HG02973 (cell line): ENCODE measurements around the gene SIPA1L3.

Source experiments
- ATAC-seq: cut with Tn5 transposase; IDR thresholded peaks from one replicate; pipeline ENCODE4 v1.9.1; 2021; ENCODE audit warnings: moderate library complexity; ENCODE audit not compliant: unreplicated experiment

Gene SIPA1L3

GRCh38 chr19:37991841-37992248 lies 84.8 kb downstream of the SIPA1L3 start:
- no peak for ATAC-seq

GRCh38 chr19:37992761-37993160 lies 85.8 kb downstream of the SIPA1L3 start:
- ATAC-seq = no peak

GRCh38 chr19:37994823-37995130 lies 87.8 kb downstream of the SIPA1L3 start:
- ATAC-seq = no peak

- no peak for ATAC-seq
Measured at GRCh38 chr19:37995346-37995745, 88.3 kb downstream of the SIPA1L3 start.

GRCh38 chr19:37997911-37998344 lies 90.9 kb downstream of the SIPA1L3 start:
- ATAC-seq = no peak

- no peak for ATAC-seq
Measured at GRCh38 chr19:37998801-37999308, 91.8 kb downstream of the SIPA1L3 start.

- no peak for ATAC-seq
Measured at GRCh38 chr19:37999309-38000213, 92.6 kb downstream of the SIPA1L3 start.

GRCh38 chr19:38001158-38001781 lies 94.3 kb downstream of the SIPA1L3 start:
- ATAC-seq = no peak

- ATAC-seq = no peak
Measured at GRCh38 chr19:38003438-38004185, 96.6 kb downstream of the SIPA1L3 start.

GRCh38 chr19:38004186-38004520 lies 97.1 kb downstream of the SIPA1L3 start:
- ATAC-seq = peak; percentile 14

- peak; percentile 66 for ATAC-seq
Measured at GRCh38 chr19:38004521-38005223, 97.7 kb downstream of the SIPA1L3 start.

- no peak for ATAC-seq
Measured at GRCh38 chr19:38005224-38005614, 98.2 kb downstream of the SIPA1L3 start.

- ATAC-seq = no peak
Measured at GRCh38 chr19:38006361-38007045, 99.5 kb downstream of the SIPA1L3 start.

- no peak for ATAC-seq
Measured at GRCh38 chr19:38009650-38010242, 102.7 kb downstream of the SIPA1L3 start.

- ATAC-seq = no peak
Measured at GRCh38 chr19:38011426-38011825, 104.4 kb downstream of the SIPA1L3 start.

- ATAC-seq = no peak
Measured at GRCh38 chr19:38012290-38012689, 105.3 kb downstream of the SIPA1L3 start.

GRCh38 chr19:38012944-38013343 lies 105.9 kb downstream of the SIPA1L3 start:
- no peak for ATAC-seq

- ATAC-seq = no peak
Measured at GRCh38 chr19:38013913-38014580, 107.0 kb downstream of the SIPA1L3 start.

GRCh38 chr19:38015216-38015615 lies 108.2 kb downstream of the SIPA1L3 start:
- ATAC-seq = no peak
